Neural cell (in vitro differentiated cells): ENCODE data around the gene RNF144B. TPM values are rescaled to one million over a fixed set of nuclear protein-coding genes. Genes with fewer than 3 reads are reported as not detected.

Source experiments
- H2AFZ ChIP-seq: fragments of 200-600, 300-800 bp; sonication (generic), shearing (Covaris generic); 2 replicates; pipeline ENCODE4 v1.6.0; 2014; ENCODE audit warnings: low read depth, mild to moderate bottlenecking, antibody characterized with exemption, low read length, moderate library complexity
- H3F3A ChIP-seq: fragments of 200-600 bp; shearing (Covaris generic); 2 replicates; pipeline ENCODE4 v1.6.1; 2016; ENCODE audit warnings: mild to moderate bottlenecking, moderate library complexity, mixed read lengths, antibody characterized with exemption, low read length; ENCODE audit not compliant: insufficient read depth, poor library complexity, severe bottlenecking
- H3K27ac ChIP-seq: fragments of 200-600, 300-800 bp; sonication (generic), shearing (Covaris generic); 2 replicates; pipeline ENCODE4 v1.5.1; 2014; ENCODE audit warnings: mild to moderate bottlenecking, low read length, moderate library complexity
- H3K27me3 ChIP-seq: fragments of 300-800, 200-600 bp; sonication (generic), shearing (Covaris generic); 2 replicates; pipeline ENCODE4 v1.6.0; 2014; ENCODE audit warnings: mild to moderate bottlenecking, low read depth, low read length, moderate library complexity; ENCODE audit not compliant: insufficient read depth
- H3K36me3 ChIP-seq: fragments of 300-800, 200-600 bp; sonication (generic), shearing (Covaris generic); 2 replicates; pipeline ENCODE4 v1.5.1; 2014; ENCODE audit warnings: mild to moderate bottlenecking, antibody characterized with exemption, low read length, moderate library complexity; ENCODE audit not compliant: insufficient read depth
- H3K4me2 ChIP-seq: fragments of 300-800, 200-600 bp; sonication (generic), shearing (Covaris generic); 2 replicates; pipeline ENCODE4 v1.6.0; 2014; ENCODE audit warnings: mild to moderate bottlenecking, low read length
- H3K4me3 ChIP-seq: fragments of 300-800, 200-600 bp; sonication (generic), shearing (Covaris generic); 2 replicates; pipeline ENCODE4 v1.5.1; 2014; ENCODE audit warnings: mild to moderate bottlenecking, low read length, moderate library complexity
- H3K79me2 ChIP-seq: fragments of 200-600 bp; shearing (Covaris generic); replicated peaks from 2 replicates; pipeline ENCODE4 v1.6.0; 2014; ENCODE audit warnings: mild to moderate bottlenecking, low read length, moderate library complexity; ENCODE audit not compliant: insufficient read depth
- H3K9ac ChIP-seq: fragments of 300-800, 200-600 bp; sonication (generic), shearing (Covaris generic); 2 replicates; pipeline ENCODE4 v1.6.1; 2016; ENCODE audit warnings: mild to moderate bottlenecking, low read length, mixed read lengths
- H3K9me2 ChIP-seq: fragments of 200-600 bp; shearing (Covaris generic); 2 replicates; pipeline ENCODE4 v1.6.1; 2016; ENCODE audit warnings: mild to moderate bottlenecking, low read length, mixed read lengths; ENCODE audit not compliant: insufficient read depth
- H3K9me3 ChIP-seq: fragments of 200-600, 300-800 bp; sonication (generic), shearing (Covaris generic); 2 replicates; pipeline ENCODE4 v1.6.1; 2016; ENCODE audit warnings: mild to moderate bottlenecking, mixed run types, low read length, moderate library complexity, mixed read lengths
- H4K20me1 ChIP-seq: fragments of 200-600 bp; shearing (Covaris generic); 2 replicates; pipeline ENCODE4 v1.6.1; 2016; ENCODE audit warnings: mild to moderate bottlenecking, mixed run types; ENCODE audit not compliant: insufficient read depth
- CTCF ChIP-seq: fragments of 450-650 bp; IDR thresholded peaks from 2 replicates; pipeline ENCODE4 v1.5.1; 2014; ENCODE audit warnings: antibody characterized with exemption, mild to moderate bottlenecking, moderate library complexity; ENCODE audit not compliant: poor library complexity, severe bottlenecking
- EP300 ChIP-seq: fragments of 450-650 bp; conservative IDR thresholded peaks from 2 replicates; pipeline ENCODE4 v1.6.1; 2014; ENCODE audit warnings: antibody characterized with exemption, mild to moderate bottlenecking, moderate library complexity; ENCODE audit not compliant: poor library complexity, severe bottlenecking
- EZH2 ChIP-seq: fragments of 200-600, 300-800 bp; shearing (Covaris generic), sonication (generic); IDR thresholded peaks from 2 replicates; pipeline ENCODE4 v1.6.1; 2014; ENCODE audit warnings: antibody characterized with exemption, low read length, borderline replicate concordance, mild to moderate bottlenecking; ENCODE audit not compliant: insufficient read depth, poor library complexity, severe bottlenecking
- MXI1 ChIP-seq: fragments of 450-650 bp; conservative IDR thresholded peaks from 2 replicates; pipeline ENCODE4 v1.6.1; 2014; ENCODE audit warnings: antibody characterized with exemption, mild to moderate bottlenecking; ENCODE audit not compliant: poor library complexity, severe bottlenecking
- POLR2AphosphoS5 ChIP-seq: IDR thresholded peaks from 2 replicates; pipeline ENCODE4 v1.6.1; 2012
- RAD21 ChIP-seq: fragments of 450-650 bp; conservative IDR thresholded peaks from 2 replicates; pipeline ENCODE4 v1.6.1; 2014; ENCODE audit warnings: antibody characterized with exemption, mild to moderate bottlenecking, moderate library complexity
- REST ChIP-seq: IDR thresholded peaks from 2 replicates; pipeline ENCODE4 v1.6.1; 2012; ENCODE audit warnings: borderline replicate concordance
- SMC3 ChIP-seq: fragments of 450-650 bp; conservative IDR thresholded peaks from 2 replicates; pipeline ENCODE4 v1.6.1; 2014; ENCODE audit warnings: antibody characterized with exemption, mild to moderate bottlenecking, moderate library complexity; ENCODE audit not compliant: poor library complexity
- TAF1 ChIP-seq: IDR thresholded peaks from 2 replicates; pipeline ENCODE4 v1.6.1; 2012; ENCODE audit warnings: low read depth
- polyA plus RNA-seq: library from polyadenylated mRNA; depleted of rRNA; stranded (reverse); fragments of >200 nt; gene quantifications from 2 replicates; pipeline ENCODE4 v1.2.3, GENCODE V29; 2014

RNF144B gene
- polyA plus RNA-seq, 1 donor from 2014 or later: 0.15 TPM

GRCh38 chr6:18507018-18507415 is 119.9 kb downstream of the RNF144B start:
- no peak overlapping the region for H3K9ac ChIP-seq
- H3K36me3 ChIP-seq: no peaks in the 10 kb centered on the region
- H3K4me2 ChIP-seq: no peak overlapping the region
- H3F3A ChIP-seq: no peaks in the 10 kb centered on the region
- H3K79me2 ChIP-seq: no peaks in the 10 kb centered on the region
- no peaks in the 10 kb centered on the region for H3K9me2 ChIP-seq
- H3K27ac ChIP-seq: no peak overlapping the region
- no peak for TF ChIP-seq EP300
- TF ChIP-seq MXI1: no peak
- TF ChIP-seq TAF1: no peak
- TF ChIP-seq POLR2AphosphoS5: no peak
- TF ChIP-seq RAD21: no peak
- TF ChIP-seq SMC3: no peak
- no peak for TF ChIP-seq REST
- TF ChIP-seq EZH2: no peak
- no peak for TF ChIP-seq CTCF
- H3K4me3 ChIP-seq: no peak overlapping the region
- H2AFZ ChIP-seq: no peak overlapping the region
- H4K20me1 ChIP-seq: no peaks in the 10 kb centered on the region
- no peaks in the 10 kb centered on the region for H3K9me3 ChIP-seq
- no peaks in the 10 kb centered on the region for H3K27me3 ChIP-seq

- H2AFZ ChIP-seq: no peak overlapping the region
- TF ChIP-seq CTCF (no peak), MXI1 (no peak), SMC3 (no peak), RAD21 (no peak), POLR2AphosphoS5 (no peak), EZH2 (no peak), EP300 (no peak)
- no peak overlapping the region for H3K4me3 ChIP-seq
- no peak overlapping the region for H3K4me2 ChIP-seq
- no peaks in the 10 kb centered on the region for H3K27me3 ChIP-seq
- no peaks in the 10 kb centered on the region for H3K79me2 ChIP-seq
- no peak overlapping the region for H3K27ac ChIP-seq
- no peak overlapping the region for H3K9ac ChIP-seq
- H3K9me2 ChIP-seq: no peaks in the 10 kb centered on the region
- no peaks in the 10 kb centered on the region for H3K9me3 ChIP-seq
- no peaks in the 10 kb centered on the region for H3F3A ChIP-seq
- H3K36me3 ChIP-seq: no peaks in the 10 kb centered on the region
- H4K20me1 ChIP-seq: no peaks in the 10 kb centered on the region
Measured at GRCh38 chr6:18507561-18507960, 120.4 kb downstream of the RNF144B start.
